HG02970 (cell line): ENCODE data around the gene MRPS2.

Source experiments
- ATAC-seq: cut with Tn5 transposase; IDR thresholded peaks from one replicate; pipeline ENCODE4 v1.9.1; 2021; ENCODE audit warnings: mild to moderate bottlenecking, moderate library complexity, moderate number of reproducible peaks; ENCODE audit not compliant: unreplicated experiment, low FRiP score

The MRPS2 gene

GRCh38 chr9:135480071-135480939 is 20.2 kb upstream of the MRPS2 start:
- no peak for ATAC-seq

- ATAC-seq: no peak
Measured at GRCh38 chr9:135480940-135481310, 19.6 kb upstream of the MRPS2 start.

DNA sequence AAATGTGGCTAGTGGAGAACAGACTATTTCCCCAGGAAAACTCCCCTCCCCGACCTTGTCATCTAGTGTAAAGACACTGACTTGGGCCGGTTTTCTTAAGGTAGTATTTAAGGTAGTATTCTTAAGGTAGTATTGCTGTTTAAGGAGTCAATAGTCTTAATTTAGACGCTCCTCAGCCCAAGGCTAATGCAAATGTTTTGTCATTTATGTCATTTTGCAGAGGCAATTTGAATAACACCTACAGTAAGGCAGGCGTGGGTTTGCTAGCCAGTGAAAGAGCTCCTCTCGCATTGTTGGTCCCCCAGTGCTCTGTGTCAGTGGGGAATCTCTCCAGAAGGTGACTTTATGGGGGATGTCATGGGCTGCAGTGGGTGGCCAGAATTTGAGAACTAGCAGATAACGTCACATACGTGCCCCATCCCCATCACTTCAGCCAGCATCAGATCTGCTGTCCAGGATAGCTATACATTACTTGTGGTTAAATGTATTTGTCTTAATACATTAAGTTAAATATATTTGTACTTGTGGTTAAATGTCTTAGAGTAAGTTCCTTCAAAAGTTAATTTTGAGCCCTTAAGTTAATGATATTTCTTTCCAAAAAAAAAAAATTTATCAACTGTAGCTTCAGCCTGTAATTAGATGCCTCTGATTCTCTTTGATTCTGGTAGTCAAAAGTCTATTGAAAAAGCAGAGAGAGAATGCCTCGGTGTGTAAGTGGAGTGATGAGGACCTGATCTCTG is 18.3 kb upstream of the MRPS2 start:
- no peak for ATAC-seq

DNA sequence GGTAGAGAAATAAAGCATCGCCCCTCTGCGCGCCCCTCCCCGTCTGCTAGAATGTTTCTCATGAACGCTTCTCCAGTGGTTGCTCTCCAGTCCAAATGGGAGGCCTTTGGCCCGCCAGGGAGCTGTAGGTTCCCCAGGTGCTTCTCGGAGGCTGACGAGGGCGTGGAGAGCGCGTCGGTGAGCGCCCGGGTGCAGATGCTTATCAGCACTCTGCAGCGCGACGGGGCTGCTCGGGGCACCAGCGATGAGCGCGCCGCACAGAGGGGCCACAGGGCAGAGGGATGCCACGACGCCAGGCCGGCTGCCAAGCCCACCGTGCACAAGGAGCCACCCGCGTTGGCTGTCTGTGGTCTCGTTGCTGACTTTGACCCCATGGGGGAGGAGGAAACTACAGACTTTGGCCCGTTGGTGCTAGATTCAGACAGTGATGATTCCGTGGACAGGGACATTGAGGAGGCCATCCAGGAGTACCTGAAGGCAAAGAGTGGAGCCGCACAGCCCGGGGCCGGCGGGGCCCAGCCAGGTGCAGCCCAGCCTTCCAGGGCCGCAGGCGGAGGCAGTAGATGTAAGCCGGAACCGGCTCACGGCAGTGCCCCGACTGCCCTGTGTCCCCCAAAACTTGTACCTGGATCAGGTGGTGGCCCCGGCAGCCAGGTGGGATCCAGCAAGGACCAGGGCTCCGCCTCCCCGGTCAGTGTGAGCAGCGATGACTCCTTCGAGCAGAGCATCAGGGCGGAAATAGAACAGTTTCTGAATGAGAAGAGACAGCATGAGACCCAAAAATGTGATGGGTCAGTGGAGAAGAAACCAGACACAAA is 15.8 kb upstream of the MRPS2 start:
- no peak for ATAC-seq

GRCh38 chr9:135485385-135485784 is 15.1 kb upstream of the MRPS2 start:
- ATAC-seq: no peak

GRCh38 chr9:135485832-135486231 is 14.7 kb upstream of the MRPS2 start:
- no peak for ATAC-seq

- no peak for ATAC-seq
Measured at GRCh38 chr9:135486267-135487065, 14.0 kb upstream of the MRPS2 start.

GRCh38 chr9:135487281-135488012 is 13.0 kb upstream of the MRPS2 start:
- ATAC-seq: no peak

DNA sequence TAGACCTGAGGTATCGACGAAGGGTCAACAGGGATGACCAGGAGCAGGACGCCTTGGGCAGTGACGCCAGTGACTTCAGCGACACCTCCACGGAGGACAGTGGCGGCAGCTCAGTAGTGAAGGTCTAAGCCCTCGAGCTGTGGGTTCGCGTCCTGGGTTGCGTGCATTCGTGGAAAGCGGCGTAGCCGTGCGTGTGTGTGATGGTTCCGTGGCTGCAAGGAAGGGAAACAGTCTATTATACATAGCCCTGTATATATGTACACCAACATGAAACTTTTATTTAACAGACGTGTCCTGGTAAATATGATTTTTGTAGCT is 12.5 kb upstream of the MRPS2 start:
- ATAC-seq: no peak

DNA sequence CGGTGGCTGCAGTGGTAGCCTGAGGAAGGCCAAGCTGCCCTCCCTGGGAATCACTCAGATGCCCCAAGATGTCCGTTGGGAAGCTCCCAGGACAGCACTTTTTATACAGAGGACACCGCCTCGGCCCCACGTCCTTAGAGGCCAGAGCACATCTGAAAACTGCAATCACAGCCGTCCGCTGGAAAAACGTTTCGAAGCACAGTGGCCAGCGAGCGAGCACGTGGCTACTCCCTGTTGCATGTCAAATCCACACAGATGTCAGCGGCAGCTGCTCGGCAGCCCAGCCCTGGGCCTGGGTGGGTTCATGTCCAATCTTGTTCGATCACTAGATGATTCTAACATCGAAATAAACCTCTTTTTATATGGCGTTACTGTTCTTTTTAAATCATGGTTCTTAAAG is 12.0 kb upstream of the MRPS2 start:
- ATAC-seq: no peak

DNA sequence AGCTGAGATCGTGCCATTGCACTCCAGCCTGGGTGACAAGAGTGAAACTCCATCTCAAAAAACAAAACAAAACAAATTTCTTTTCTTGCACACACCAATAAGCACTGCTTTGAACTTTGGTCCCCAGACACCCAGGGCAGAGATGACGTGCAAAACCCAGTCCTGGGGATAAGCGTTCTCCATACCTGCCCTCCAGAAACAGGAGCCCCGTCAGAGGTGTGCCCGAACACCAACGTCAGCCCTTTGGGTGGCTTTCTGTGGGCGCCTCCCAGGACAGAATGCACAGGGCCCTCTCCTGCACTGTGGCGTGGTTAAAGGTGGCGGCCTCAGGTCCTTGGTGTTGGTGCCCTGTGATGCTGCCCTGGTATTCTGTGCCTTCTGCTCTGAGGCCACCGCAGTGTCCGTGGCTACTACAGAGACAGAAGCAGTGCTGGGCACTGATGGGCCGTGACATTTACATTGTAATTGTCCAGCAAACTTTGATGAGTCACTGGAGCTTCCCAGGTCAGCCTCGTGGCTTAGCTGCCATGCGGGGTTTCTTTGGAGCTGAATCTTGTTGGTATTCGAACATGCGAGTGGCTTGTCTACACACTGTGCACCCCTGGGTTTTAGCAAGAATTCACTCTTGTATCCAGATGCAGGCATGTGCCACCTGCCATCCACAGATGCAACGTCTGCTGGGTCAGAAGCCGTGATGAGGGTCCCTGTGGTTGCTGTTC is 11.1 kb upstream of the MRPS2 start:
- no peak for ATAC-seq

DNA sequence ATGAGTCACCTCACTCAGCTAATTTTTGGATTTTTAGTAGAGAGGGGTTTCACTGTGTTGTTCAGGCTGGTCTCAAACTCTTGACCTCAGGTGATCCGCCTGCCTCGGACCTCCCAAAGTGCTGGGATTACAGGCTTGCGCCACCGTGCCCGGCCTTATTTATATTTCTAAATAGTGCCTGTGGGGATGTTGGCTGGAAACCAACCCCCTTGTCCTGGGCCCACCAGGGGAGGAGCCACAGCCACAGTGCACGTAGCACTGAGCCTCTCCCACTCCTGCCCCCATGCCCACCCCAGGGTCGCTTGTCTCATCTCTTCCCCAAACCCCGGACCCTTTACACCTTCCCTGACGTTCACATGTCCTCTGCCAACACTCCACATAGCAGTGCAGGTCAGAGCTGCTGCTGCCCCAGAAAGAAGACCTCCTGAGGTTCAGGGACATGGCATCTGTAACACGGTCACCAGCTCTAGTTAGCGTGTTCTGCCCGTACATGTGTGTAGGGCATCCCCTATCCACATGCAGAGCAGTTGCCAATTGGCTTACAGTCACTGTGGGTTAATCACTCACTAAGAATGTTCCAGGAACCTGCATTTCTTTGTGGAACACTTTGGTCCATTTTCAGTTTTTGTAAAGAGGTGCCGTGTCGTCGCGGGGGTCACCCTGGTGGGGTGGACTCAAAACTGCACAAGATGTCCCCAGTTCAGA is 10.2 kb upstream of the MRPS2 start:
- ATAC-seq: no peak

- ATAC-seq: no peak
Measured at GRCh38 chr9:135490980-135491464, 9.5 kb upstream of the MRPS2 start.

DNA sequence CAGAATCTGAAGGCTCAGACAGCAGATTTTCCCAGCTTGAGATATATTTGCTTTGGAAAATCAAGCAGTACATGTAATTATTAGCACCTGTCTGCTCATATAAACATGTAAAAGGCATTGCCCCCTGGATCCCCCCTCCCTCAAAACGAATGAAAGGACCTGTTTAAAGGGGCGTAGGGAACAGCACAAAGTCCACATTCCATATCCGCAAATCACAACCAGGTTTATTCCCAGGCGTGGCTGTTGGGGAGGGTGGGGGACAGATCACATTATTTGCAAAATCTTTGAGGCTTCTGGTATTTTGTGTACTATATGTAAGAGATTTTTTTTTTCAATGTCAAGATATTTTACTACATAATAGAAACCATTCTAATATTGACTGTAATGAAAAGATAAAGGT is 8.7 kb upstream of the MRPS2 start:
- ATAC-seq: no peak

DNA sequence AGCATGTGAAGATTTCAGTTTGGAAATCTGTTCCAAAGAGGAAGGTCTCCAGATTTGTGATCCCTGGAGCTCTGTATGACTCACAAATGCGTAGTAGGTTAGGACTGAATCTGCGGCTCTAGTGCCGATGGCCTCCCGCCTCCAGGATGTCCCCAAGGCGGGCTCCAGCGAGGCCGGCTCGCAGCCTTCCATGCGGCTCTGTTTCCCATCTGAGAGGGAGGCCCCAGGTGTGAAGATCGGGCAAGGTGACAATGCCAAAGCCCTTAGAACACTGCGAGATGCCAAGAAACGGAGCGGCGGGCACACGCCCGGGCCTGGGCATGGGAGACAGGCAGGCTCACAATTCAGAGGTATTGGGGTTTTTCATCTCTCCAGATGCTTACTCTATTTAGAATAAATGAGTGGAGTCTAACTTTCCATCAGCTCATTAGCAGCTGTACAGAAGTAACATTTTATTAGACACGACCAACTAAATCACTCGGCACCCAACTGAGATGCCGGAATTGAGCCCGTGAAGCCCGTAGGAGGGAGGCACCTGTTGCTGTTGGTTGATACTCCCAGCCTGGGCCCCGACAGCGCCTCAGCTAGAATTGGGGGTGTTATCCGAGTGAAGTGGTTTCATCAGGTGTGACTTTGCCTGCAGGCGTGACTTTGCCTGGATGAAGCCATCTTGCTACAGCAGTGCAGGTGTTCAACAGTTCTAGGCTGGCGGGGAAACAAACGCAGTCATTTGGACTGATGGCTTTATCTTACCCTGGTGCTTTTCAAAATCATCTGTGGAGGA is 7.4 kb upstream of the MRPS2 start:
- ATAC-seq: no peak

- no peak for ATAC-seq
Measured at GRCh38 chr9:135494791-135495559, 5.5 kb upstream of the MRPS2 start.
